A673 (cell line): ENCODE results near the gene BBS9. TPM values are rescaled to one million over a fixed set of nuclear protein-coding genes. Genes with fewer than 3 reads are reported as not detected.

Experiments
- BruUV-seq: library from RNA; stranded (reverse); fragments of 400-500 nt; replicated peaks from 2 replicates; lab custom pipeline; 2021; lab: Mats Ljungman, UMichigan
- CTCF ChIA-PET: fragments of 300-600 bp; sonication (Branson Sonifier 250); formaldehyde crosslinking; loops from one replicate; lab custom pipeline; 2022; ENCODE audit warnings: antibody characterized with exemption; lab: Charles Lee
- POLR2A ChIA-PET: fragments of 300-600 bp; sonication (Branson Sonifier 250); formaldehyde crosslinking; loops from one replicate; lab custom pipeline; 2022; ENCODE audit warnings: antibody characterized with exemption; ENCODE audit not compliant: low non-redundant PET; lab: Charles Lee
- DNase-seq: peaks from one replicate; pipeline ENCODE4 v3.0.0-alpha.2; 2015; ENCODE audit warnings: low spot score
- H3K27ac ChIP-seq: fragments of 200-600 bp; sonication (generic); 2 replicates; pipeline ENCODE4 v1.5.1; 2016; ENCODE audit warnings: mixed run types, low read depth, mild to moderate bottlenecking, mixed read lengths, antibody characterized with exemption, low read length; ENCODE audit not compliant: poor library complexity, severe bottlenecking
- H3K27me3 ChIP-seq: fragments of 200-600 bp; sonication (generic); replicated peaks from 2 replicates; pipeline ENCODE4 v1.6.1; 2017; ENCODE audit warnings: mixed run types, low read depth, mild to moderate bottlenecking, mixed read lengths, antibody characterized with exemption, low read length; ENCODE audit not compliant: insufficient read depth, poor library complexity
- H3K36me3 ChIP-seq: fragments of 200-600 bp; sonication (generic); 2 replicates; pipeline ENCODE4 v1.6.1; 2016; ENCODE audit warnings: mixed run types, mild to moderate bottlenecking, mixed read lengths, antibody characterized with exemption, low read length; ENCODE audit not compliant: insufficient read depth, poor library complexity, severe bottlenecking
- H3K4me1 ChIP-seq: fragments of 200-600 bp; sonication (generic); 2 replicates; pipeline ENCODE4 v1.6.1; 2017; ENCODE audit warnings: mixed run types, mild to moderate bottlenecking, mixed read lengths, antibody characterized with exemption, low read length; ENCODE audit not compliant: insufficient read depth, poor library complexity, severe bottlenecking
- H3K4me3 ChIP-seq: fragments of 200-600 bp; sonication (generic); 2 replicates; pipeline ENCODE4 v1.5.1; 2016; ENCODE audit warnings: low read depth, mixed run types, mild to moderate bottlenecking, mixed read lengths, low read length; ENCODE audit not compliant: poor library complexity, severe bottlenecking
- H3K9me3 ChIP-seq: fragments of 200-600 bp; sonication (generic); 2 replicates; pipeline ENCODE4 v1.6.1; 2016; ENCODE audit warnings: mixed run types, low read depth, mild to moderate bottlenecking, mixed read lengths, antibody characterized with exemption, low read length; ENCODE audit not compliant: poor library complexity, severe bottlenecking
- CTCF ChIP-seq: fragments of 300-800, 200-600 bp; sonication (generic); conservative IDR thresholded peaks from 2 replicates; pipeline ENCODE4 v1.5.1; 2017; ENCODE audit warnings: low read depth, mild to moderate bottlenecking, antibody characterized with exemption, low read length, moderate library complexity, mixed read lengths
- EZH2 ChIP-seq: fragments of 200-600 bp; sonication (generic); IDR thresholded peaks from 2 replicates; pipeline ENCODE4 v1.6.1; 2017; ENCODE audit warnings: borderline replicate concordance, low read depth, mild to moderate bottlenecking, mixed read lengths, antibody characterized with exemption, low read length; ENCODE audit not compliant: poor library complexity, severe bottlenecking
- intact Hi-C: fragments of 100-400 bp; cut with micrococcal nuclease; formaldehyde crosslinking; loops from one replicate; pipeline ENCODE4 v1.10.0; 2022; ENCODE audit not compliant: unreplicated experiment
- total RNA-seq: library from RNA; stranded (reverse); gene quantifications from 2 replicates; pipeline ENCODE4 v1.2.3, GENCODE V29; 2021

BBS9 gene
- total RNA-seq, 1 experiment from 2014 or later, result 9.4 TPM

DNA sequence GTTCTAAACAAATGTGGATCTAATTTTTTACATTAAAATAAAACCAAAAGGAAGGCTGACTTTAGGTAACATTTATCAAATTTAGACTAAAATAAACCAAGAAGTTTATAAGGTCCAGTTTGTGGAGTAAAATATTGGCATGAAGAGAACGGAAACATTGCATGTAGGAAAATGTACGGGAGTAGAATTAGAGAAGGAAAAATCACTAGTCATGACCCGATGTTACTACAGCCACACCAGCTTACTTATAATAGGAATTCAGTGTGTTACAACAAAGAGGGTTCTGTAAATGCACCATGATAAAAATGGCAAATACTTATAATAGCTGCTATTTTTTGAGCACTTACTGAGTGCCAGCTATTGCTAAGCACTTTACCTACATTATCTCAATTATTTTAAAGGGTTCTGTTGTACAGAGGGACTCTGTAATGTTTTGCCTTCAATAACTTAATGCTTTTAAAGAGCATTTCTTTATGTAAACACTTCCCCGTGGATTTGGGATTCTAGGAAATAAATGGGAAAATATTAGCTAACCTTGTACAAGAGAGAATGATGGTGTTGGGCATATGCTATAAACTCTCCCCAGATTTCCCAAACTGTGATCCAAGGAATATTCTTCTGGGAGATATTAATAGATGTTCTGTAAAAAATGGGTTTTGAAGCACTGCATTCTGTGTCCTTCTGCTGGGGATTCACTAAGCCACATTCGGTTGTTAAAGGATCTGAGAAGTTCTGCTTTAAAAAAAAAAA, 296.7 kb downstream of the BBS9 start:
- Histone ChIP-seq H3K27me3 (no peaks in the 10 kb centered on the region), H3K27ac (no peak overlapping the region), H3K4me3 (no peak overlapping the region), H3K36me3 (no peaks in the 10 kb centered on the region), H3K9me3 (no peaks in the 10 kb centered on the region), H3K4me1 (peaks cover 7% of the 10 kb centered on the region)
- POLR2A ChIA-PET, result no interaction called here
- no TSS peak for BruUV-seq
- CTCF ChIA-PET, result no interaction called here
- intact Hi-C loops, result no loop called here
- TF ChIP-seq CTCF (no peak), EZH2 (no peak)
- DNase-seq, result no peak

DNA sequence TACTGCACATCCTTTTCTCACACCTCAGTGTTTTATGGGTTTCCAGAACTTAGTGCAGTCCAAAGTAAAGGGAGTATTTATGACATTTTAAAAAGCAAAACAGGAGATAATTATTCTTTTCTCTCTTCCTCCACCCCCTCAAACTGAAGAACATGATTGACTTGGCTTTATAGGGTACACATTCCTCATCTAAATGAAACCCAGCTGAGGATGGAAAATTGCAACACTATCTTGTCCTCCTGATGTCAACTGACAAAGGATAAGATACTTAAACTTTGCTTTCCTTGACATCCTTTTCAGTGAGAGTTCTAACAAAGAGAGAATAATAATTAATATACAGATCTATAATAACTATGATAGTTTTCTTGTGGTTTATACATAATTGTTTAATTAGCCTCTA, 299.1 kb downstream of the BBS9 start:
- BruUV-seq, result no TSS peak
- DNase-seq, result no peak
- Histone ChIP-seq H3K27ac (no peak overlapping the region), H3K4me3 (no peak overlapping the region), H3K4me1 (peaks cover 7% of the 10 kb centered on the region), H3K36me3 (no peaks in the 10 kb centered on the region), H3K9me3 (no peaks in the 10 kb centered on the region), H3K27me3 (no peaks in the 10 kb centered on the region)
- CTCF ChIA-PET, result interaction anchor here (0.5 kb wide), 1 partner anchor 476 kb away, joined by 7 read pairs; no protein-coding TSS in a partner anchor
- intact Hi-C loops, result no loop called here
- TF ChIP-seq CTCF (no peak), EZH2 (no peak)
- POLR2A ChIA-PET, result no interaction called here

- peaks cover 7% of the 10 kb centered on the region for H3K4me1 ChIP-seq
- H3K4me3 ChIP-seq, result no peak overlapping the region
- H3K27ac ChIP-seq, result no peak overlapping the region
- no peak for DNase-seq
- ChIA-PET CTCF (no interaction called here), POLR2A (interaction anchor here (0.6 kb wide), 1 partner anchor 799 kb away, joined by 3 read pairs; no protein-coding TSS in a partner anchor)
- H3K9me3 ChIP-seq, result no peaks in the 10 kb centered on the region
- no peak for TF ChIP-seq EZH2
- H3K27me3 ChIP-seq, result no peaks in the 10 kb centered on the region
- no TSS peak for BruUV-seq
- intact Hi-C loops, result no loop called here
- no peaks in the 10 kb centered on the region for H3K36me3 ChIP-seq
Observed at GRCh38 chr7:33431543-33431942, 302.2 kb downstream of the BBS9 start.
